HS-27A (cell line): ENCODE measurements around the gene TKFC.

Experiments
- DNase-seq: peaks from one replicate; pipeline ENCODE4 v3.0.0-alpha.2; 2012; ENCODE audit warnings: low read depth, missing footprints

Gene TKFC, protein sequence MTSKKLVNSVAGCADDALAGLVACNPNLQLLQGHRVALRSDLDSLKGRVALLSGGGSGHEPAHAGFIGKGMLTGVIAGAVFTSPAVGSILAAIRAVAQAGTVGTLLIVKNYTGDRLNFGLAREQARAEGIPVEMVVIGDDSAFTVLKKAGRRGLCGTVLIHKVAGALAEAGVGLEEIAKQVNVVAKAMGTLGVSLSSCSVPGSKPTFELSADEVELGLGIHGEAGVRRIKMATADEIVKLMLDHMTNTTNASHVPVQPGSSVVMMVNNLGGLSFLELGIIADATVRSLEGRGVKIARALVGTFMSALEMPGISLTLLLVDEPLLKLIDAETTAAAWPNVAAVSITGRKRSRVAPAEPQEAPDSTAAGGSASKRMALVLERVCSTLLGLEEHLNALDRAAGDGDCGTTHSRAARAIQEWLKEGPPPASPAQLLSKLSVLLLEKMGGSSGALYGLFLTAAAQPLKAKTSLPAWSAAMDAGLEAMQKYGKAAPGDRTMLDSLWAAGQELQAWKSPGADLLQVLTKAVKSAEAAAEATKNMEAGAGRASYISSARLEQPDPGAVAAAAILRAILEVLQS

DNA sequence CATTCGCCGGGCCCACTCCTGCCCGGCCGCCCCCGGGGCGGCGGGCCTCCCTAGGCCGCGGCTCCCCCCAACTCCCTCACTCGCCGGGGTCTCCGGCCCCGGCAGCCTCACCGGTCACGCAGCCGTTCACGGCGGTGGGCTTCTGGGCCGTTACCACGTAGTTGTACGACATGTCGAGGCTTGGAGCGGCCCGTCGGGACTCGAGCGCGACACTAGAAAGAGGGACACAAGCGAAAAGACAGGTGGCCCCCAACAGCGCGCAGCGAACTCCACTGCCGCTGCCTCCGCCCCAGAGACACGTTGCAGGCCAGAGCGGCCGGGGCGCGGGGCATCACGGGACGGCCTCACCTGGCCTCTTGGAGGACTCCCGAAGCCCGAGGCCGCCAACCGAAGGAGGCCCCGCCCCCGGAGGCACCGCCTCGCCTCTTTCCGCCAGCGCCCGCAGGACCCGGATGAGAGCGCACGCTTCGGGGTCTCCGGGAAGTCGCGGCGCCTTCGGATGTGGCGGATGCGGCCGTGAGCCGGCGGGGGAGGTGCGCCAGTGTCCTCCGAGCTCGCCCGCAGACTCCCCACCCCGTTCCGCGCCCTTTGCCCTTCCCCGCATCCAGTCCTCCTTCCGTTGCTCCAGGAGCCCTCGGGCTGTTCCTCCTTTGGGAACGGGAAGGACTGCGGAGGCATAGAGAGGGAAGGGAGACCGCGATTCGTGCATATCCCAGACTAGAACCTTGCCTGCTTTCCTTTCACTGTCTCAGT, at the start of gene TKFC, which contains the start of gene DDB1:
Gene TKFC (plus strand): TSS at position 432 of the 753 bp plus-strand sequence. CDS start 1,501 bp downstream, outside the sequence.
Gene DDB1 (minus strand): TSS at position 309 of the 753 bp plus-strand sequence. CDS start 137 bp downstream, at position 172.
- DNase-seq: peak; percentile 57

DNA sequence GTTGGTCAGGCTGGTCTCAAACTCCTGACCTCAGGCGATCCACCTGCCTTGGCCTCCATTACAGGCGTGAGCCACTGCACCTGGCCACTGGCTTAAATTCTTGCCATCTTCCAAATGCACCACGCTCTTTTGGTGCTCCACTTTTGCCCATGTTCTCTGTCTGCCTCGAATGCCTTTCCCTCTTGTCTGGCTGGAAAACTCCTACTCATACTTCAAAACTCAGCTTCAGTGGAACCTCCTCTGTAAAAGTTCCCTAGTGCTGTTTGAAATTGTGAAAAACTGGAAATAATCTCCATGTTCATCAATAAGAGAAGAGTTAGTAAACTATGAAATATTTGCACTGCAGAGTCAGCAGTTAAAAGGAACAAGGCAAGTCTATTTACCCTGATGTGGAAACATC, 49.4 kb upstream of the TKFC start:
- DNase-seq: no peak

DNA sequence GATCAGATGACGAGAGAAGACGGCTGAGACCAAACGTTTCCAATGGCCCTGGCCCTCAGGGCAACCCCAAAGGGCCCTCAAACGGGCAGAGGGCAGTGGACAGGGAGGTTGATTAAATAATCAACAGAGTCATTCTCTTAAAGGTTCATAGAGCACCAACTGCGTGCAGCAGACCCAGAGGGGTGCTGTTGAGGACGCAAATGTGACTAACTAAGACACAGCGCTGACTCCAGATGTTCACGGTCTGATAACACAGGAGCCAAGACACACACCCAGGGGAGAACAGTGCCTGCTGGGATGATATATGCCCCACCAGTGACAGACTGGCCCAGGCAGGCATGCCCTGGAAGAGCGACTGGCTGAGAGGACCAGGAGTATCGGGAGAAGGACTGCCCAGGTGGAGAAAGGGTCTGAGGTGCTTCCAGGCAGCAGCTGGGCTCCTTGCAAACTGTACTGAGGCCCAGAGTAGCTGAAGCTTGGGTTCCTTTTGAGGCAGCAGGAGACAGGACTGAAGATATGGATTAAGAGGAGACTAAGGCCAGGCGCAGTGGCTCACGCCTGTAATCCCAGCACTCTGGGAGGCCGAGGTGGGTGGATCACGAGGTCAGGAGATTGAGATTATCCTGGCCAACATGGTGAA, 45.6 kb upstream of the TKFC start:
- no peak for DNase-seq

DNA sequence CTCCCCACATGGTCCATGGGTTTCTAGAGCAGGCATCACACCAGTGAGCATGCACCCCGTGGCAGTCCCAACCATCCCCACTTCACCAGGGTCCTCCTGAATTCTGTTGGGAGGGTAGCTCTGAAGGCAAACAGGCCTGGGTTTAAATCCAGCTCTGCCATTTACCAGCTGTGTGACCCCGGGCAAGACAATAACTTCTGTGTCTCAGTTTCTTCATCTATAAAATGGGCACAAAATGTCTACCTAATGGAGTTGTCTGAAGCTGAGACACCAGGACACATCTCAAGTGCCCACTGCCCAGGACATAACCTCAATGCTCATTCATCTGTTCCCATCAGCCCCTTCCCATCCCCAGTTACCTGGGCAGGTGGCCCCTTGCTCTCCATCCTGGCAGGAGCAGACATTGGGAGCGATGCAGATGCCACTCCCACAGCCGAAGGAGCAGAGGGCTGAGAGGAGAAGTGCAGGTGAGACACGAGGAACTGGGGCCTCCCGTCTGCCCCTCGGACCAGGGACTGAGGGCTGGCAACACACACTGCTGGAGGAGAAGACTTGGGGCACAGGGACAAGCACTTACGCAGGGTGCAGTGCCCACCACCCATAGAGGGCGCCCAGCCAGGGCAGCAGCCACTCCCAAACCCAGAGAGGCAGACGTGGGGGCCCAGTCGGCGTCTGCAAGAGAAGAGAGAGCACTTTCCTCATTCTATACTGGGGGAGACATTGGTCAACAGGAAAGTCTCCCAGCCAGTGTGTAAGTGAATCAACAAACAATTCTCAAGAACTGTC, 41.9 kb upstream of the TKFC start:
- no peak for DNase-seq

DNA sequence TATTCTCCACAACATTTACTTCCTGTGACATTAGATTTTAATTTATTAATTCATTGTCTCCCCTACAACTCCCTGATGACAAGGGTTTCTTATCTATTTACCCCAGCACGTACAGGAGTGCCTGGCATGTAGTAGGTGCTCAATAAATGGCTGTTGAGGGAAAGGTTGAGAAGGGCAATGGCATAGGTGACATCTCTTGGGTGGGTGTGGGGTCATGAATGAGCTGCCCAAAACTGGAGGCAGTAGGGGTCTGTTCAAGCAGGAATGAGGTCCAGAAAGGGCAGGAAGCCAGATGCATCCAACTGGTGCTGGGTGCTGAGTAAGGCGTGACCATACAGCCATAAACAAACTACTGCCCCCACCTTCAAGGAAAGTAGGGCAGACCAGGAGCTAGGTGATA, 40.7 kb upstream of the TKFC start:
- DNase-seq: no peak

DNA sequence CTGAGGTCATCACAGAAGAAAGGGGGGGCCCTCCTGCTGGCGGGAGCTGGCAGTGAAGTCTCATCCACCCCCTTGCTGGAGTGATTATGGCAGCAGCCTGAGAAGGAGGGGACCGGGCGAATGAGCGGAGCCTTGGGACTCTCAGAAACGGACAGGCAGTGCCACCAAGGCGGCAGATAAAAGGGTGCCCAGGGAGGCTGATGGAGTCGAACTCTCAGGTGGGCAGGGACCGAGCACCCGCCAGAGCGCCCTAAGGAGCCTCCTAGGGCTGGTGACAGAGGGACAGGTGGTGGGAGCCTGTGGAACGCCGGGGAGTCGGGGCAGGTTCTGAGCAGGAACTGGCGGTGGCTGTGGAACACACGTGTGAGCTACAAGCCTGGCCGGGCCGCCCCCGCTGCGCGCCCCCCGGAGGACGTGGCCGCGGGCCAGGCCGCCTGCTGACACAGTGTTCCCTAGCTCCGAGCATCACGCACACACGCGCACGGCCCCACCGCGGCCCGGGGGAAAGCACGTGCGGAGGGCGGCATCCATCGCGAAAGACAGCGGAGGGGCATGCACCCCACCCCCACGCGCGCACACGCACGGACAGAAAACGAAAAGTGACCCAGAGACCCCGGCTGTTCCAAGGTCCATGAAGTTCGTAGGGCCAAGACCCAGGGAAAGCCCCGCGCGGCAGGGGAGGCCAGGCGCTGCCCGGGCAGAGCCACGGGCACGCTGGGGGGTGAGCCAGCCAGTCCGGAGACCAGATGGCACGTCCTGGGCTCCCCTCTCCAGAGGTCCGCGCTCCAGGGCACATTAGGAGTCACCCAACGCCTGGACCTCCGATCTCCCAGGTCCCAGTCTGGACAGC, 38.9 kb upstream of the TKFC start:
- DNase-seq: no peak

DNA sequence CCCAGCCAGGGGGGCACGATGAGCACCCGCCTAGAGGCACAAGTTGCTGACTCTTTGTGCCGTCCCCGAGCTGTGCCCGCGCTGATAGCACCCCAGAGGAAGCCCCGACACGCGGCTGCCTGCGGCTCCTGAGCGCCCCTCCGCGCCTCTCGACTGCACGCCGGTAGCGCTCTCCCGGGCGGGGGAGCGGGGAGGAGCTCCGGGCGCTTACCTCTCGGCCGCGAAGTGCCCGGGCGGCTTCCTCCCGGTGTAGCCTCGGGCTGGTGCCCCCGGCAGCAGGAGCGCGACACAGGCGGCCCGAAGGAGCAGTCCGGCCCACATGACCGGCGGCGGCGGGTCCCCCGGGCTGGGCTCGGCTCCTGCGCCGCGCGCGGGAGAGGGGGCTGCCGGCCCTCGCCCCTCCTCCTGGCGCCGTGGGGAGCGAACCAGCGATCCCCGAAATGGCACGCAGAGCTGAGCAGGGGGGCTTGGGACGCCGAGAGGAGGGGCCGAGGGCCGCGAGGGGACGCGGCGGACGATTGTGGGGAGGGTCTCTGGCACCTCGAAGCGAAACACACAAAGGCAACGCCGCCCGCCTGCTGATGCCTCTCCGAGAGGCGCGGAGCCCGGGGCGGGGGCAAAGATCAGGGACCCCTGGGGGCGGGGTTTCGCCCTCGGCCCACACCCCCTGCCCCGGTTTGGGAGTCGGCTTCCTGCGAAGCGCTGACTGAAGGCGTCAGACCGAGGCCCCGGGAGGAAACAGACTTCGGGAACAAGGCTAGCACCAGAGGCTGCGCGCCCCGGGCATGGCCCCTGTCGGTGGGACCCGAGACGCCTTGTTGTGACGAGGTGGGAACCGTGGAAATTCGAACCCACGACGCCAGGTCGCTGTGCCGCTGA, 38.1 kb upstream of the TKFC start, which contains the start of gene VWCE:
Gene VWCE (minus strand): TSS at position 600 of the 879 bp plus-strand sequence. CDS start 279 bp downstream, at position 321.
- DNase-seq: no peak

DNA sequence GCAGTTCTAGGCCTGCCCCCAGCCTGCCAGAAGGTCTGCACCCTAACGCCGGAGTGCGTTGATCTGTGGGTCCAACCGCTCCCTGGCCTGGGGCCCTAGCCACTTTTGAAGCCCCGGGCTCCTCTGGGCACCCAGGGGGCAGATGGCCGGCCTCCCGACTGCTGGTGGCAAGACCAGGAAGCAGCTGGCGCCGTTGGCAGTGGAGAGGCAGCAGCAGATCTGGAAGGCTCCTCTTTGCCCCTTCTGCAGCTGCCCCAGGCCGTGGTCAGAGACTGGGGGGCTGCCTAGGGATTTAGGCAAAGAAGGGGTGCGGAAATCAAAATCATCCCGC, 37.5 kb upstream of the TKFC start:
- no peak for DNase-seq

DNA sequence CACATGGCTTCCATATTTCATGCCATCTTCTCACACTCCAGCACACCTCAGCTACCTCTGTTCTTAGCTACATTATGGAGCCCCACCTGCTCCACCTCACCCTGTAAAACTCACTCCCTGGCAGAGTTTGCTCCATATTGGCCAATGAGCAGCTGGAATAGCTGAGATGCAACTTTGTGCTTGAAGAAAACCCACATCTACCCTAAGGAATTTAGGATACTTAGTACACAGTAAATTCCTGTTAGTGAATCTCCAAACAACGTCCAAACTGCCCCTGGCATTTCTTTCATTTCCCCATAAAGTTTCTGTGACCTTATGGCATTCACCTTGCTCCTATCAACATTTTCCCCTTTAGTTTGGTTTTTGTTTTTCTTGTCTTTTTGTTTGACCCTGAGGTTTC, 35.7 kb upstream of the TKFC start:
- no peak for DNase-seq

DNA sequence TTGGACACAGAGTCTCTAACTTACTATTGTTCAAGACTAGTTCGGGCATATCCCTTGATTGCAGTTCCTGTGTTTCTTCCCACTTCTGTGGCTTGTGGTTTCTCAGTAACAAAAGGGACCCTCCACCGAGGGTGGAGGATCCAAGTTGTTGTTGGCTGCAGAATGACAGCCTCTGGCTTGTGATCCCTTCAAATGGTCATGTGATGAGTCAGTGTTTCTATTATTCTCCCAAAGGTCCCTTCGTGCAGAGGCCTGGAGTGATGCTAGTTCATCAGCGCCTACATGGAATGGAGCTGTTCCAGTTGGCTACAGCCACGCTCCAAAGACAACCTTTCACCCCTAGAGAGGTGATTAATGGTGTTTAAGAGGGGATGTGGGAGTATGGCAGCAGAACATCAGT, 35.3 kb upstream of the TKFC start:
- DNase-seq: peak; percentile 17

DNA sequence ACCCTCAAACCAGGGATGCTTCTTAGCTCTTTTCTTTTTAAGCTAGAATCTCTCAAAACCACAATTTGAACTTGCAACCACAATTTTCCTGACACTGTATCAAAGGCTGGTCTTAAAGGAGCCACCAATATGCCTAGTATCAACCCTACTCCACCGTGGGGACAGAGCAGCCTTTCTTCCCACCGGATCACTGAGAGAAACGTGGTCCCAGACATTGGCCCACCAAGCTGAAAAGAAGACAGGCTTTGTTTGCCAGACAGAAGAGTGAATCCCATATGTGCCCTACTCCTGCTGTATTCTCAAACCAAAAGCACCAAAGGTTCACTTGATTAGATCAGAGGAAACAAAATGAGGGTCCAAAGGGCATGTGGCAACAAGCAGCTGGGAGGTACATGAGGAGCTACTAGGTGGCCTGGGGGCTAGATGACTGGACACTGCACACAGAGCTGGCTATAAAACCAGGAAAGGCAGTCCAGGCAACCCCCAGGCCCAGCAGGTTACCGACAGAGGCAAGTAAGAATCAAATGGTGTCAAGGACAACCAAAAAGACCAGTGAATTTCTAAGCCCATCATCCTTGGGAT, 34.3 kb upstream of the TKFC start:
- DNase-seq: no peak

DNA sequence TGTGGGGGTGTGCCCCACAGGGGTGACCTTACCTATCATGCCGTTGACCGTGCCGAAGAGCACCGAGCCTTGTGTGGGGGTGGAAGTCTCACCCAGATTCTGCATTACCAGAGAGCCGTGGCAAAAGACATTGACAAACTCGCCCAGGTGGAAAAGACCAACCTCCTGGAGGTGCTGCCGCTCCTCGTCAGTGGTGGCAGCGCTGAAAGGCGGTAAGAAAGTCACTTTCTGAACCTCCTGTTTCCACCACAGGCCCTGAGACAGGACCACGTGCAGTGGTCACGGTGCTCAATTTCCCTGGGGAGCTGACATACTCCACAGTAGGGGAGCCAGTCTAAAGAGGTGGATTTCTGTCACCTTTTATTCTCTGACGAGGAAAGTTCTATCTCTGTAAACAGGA, 30.5 kb upstream of the TKFC start:
- no peak for DNase-seq

DNA sequence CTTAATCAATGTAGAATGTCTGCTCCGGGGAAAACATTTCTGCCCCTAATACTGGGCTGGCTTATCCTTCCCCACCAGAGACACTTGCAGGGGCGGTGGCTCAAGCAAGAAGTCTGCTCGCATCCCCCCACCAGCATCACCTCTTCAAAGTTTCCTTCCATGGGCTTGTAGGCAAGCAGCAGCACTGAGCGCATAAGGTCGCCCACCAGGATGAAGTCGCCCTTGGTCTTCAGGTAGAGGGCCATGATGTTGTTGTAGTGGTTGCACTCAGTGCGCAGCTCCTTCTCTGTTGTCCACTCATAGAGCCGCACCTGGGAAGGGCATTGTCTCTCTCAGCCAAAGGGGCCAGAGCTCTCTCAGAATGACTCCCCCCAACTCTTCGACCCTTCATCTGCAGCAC, 29.3 kb upstream of the TKFC start:
- no peak for DNase-seq

DNA sequence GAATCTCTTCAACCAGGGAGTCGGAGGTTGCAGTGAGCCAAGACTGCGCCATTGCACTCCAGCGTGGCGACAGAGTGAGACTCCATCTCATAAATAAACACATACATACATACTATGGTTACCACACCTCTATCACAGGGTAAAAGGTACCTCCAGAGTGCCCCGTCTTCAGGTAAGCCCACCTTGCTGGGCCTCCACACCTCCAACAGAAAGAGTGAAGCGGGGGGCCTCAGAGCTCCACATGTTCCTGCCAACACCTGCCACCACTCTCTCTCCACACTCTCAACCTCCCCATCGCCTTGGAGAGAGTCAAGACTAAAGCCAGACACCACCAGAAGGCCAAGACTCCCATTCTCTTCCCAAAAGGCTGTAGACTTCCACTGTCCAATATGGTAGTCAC, 27.6 kb upstream of the TKFC start:
- DNase-seq: no peak

DNA sequence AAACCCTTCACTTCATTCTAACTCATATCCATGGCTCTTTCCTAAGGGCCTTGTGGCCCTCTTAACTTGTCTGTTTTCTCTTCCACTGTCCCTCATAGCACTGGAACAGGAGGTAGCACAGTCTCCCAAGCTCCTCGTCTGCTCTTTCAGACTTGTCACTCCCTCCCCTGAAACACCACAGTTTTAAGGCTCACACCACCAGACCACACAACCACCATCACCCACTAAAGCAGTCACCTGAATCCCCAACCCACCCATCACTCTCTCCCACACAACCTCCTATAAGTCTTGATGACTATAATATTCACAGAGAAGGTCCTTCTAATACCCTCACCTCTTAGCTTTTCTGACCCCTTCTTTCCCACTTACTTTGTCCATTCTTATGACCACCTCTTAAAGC, 26.8 kb upstream of the TKFC start:
- DNase-seq: no peak

DNA sequence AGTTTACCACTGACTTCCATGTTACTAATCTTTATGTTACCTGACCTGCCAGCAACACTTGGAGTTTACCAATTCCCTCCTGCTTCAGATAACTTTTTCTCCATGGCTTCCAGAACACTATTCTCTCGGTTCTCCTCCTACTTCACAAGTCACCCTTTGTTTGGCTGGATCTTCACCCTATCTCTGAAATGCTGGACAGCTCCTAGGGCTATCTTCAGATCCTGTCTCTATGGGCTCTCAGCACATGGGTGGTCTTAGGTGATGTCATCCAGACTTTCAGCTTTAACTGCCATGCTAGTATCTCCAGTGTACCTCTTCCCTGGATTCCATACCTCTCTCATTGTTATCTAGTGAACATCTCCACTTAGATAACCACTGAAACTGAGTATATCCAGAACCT, 25.7 kb upstream of the TKFC start:
- DNase-seq: no peak

DNA sequence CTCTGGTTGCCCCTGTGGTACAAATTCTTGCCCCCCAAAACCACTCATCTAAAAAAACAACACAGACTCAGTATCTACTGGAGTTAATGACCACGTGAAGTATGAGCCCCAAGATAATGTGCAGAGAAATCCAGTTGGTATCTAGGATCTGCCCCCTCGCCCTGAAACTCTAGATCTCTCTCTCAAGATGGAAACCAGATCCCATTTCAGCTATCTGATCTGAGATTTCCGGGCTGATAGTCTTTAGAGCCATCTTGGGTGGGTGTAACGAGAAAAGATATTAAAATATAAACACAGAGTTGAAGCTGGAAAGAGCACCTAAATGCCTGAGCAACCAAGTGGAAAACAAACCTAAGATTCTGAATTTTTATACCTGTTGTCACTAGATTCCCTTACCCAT, 23.9 kb upstream of the TKFC start:
- DNase-seq: no peak

DNA sequence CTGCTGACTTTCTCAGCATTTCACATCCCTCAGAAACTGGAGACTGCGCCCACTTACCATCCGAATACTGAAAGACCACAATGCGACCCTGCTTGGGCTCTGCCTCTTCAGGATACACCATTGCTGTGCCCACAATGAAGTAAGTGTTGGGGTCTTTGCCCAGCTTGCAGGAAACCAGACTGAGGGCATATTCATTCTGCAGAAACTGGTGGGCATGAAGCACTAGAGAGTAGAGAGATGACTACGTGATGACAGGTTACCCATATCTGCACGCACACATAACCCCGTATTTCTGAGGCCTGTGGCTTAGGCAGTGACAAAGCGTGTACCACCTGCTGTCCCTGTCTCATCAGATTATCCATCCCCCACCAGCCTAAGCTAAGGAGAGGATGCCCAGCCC, 23.3 kb upstream of the TKFC start:
- DNase-seq: no peak

DNA sequence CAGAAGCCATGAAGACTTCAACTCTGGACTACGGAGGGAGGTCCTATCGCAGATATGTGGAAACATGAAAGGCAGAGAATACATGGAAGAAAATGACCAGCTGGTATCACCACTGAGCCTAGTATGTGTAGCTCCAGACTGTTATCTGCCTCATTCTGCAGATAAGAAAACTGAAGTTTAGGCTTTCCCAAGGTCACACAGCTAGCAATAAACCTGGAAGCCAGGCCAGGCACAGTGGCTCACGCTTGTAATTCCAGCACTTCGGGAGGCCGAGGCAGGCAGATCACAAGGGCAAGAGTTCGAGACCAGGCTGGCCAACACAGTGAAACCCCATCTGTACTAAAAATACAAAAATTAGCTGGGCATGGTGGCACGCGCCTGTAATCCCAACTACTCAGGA, 22.3 kb upstream of the TKFC start:
- DNase-seq: no peak
